Liver (tissue), 9 donors: ENCODE measurements around the gene DNAJB6. TPM values are rescaled to one million over a fixed set of nuclear protein-coding genes. Genes with fewer than 3 reads are reported as not detected.

Experiments
- DNase-seq: peaks from one replicate; pipeline ENCODE4 v3.0.0-alpha.2; 2017; ENCODE audit warnings: low spot score
- H3K27ac ChIP-seq, 2 donors: one replicate each; pipeline ENCODE4 v1.7.0; 2013; ENCODE audit warnings: inconsistent platforms in 2 of 2, low read length in 2 of 2, control low read depth in 1 of 2, low read depth in 1 of 2, mild to moderate bottlenecking in 1 of 2
- H3K27me3 ChIP-seq, 4 donors: one replicate each; pipeline versions ENCODE4 v1.6.1 to v1.7.0; 2013; ENCODE audit warnings: low read length in 3 of 4, inconsistent platforms in 1 of 4, mild to moderate bottlenecking in 1 of 4, moderate library complexity in 1 of 4; ENCODE audit not compliant: control insufficient read depth in 4 of 4, insufficient read depth in 4 of 4
- H3K36me3 ChIP-seq, 4 donors: one replicate each; pipeline versions ENCODE4 v1.6.1 to v1.7.0; 2013; ENCODE audit warnings: low read length in 3 of 4, mild to moderate bottlenecking in 3 of 4, low read depth in 1 of 4, moderate library complexity in 1 of 4; ENCODE audit not compliant: control insufficient read depth in 4 of 4, insufficient read depth in 3 of 4
- H3K4me1 ChIP-seq, 4 donors: one replicate each; pipeline versions ENCODE4 v1.6.1 to v1.7.0; 2013; ENCODE audit warnings: low read length in 3 of 4, mild to moderate bottlenecking in 3 of 4, moderate library complexity in 1 of 4; ENCODE audit not compliant: control insufficient read depth in 4 of 4, insufficient read depth in 4 of 4
- H3K4me3 ChIP-seq, 3 donors: one replicate each; pipeline versions ENCODE4 v1.6.1 to v1.7.0; 2013; ENCODE audit warnings: low read length in 3 of 3, control low read depth in 1 of 3, low read depth in 1 of 3, mild to moderate bottlenecking in 1 of 3
- H3K9ac ChIP-seq, 2 donors: one replicate each; pipeline ENCODE4 v1.7.0; 2013; ENCODE audit warnings: low read length in 2 of 2, mild to moderate bottlenecking in 2 of 2, moderate library complexity in 2 of 2, control low read depth in 1 of 2, low read depth in 1 of 2
- H3K9me3 ChIP-seq, 4 donors: one replicate each; pipeline versions ENCODE4 v1.6.1 to v1.7.0; 2013; ENCODE audit warnings: low read length in 3 of 4; ENCODE audit not compliant: control insufficient read depth in 4 of 4
- ATF3 ChIP-seq: IDR thresholded peaks from 2 replicates; pipeline ENCODE4 v1.6.1; 2016; ENCODE audit warnings: antibody characterized with exemption
- EGR1 ChIP-seq, 2 donors: IDR thresholded peaks; 2 replicates each; pipeline ENCODE4 v1.6.1; 2016 to 2018; ENCODE audit warnings: antibody characterized with exemption in 2 of 2, low read depth in 2 of 2
- FOXA1 ChIP-seq: IDR thresholded peaks from 2 replicates; pipeline ENCODE4 v1.6.1; 2016; ENCODE audit warnings: antibody characterized with exemption
- FOXA2 ChIP-seq: IDR thresholded peaks from 2 replicates; pipeline ENCODE4 v1.6.1; 2016; ENCODE audit warnings: antibody characterized with exemption
- GABPA ChIP-seq, 2 donors: IDR thresholded peaks in 1 of 2; conservative IDR thresholded peaks in 1 of 2; 2 replicates each; pipeline ENCODE4 v1.6.1; 2016; ENCODE audit warnings: antibody characterized with exemption in 2 of 2, mild to moderate bottlenecking in 1 of 2, moderate library complexity in 1 of 2
- HNF4A ChIP-seq, 2 donors: conservative IDR thresholded peaks; 2 replicates each; pipeline ENCODE4 v1.6.1; 2016; ENCODE audit warnings: antibody characterized with exemption in 2 of 2, mild to moderate bottlenecking in 2 of 2
- MAX ChIP-seq: IDR thresholded peaks from 2 replicates; pipeline ENCODE4 v1.6.1; 2016; ENCODE audit warnings: antibody characterized with exemption
- RAD21 ChIP-seq, 2 donors: IDR thresholded peaks; 2 replicates each; pipeline ENCODE4 v1.6.1; 2016; ENCODE audit warnings: antibody characterized with exemption in 2 of 2, mild to moderate bottlenecking in 2 of 2
- REST ChIP-seq: IDR thresholded peaks from 2 replicates; pipeline ENCODE4 v1.6.1; 2016; ENCODE audit warnings: antibody characterized with exemption, mild to moderate bottlenecking
- RXRA ChIP-seq, 2 donors: IDR thresholded peaks; 2 replicates each; pipeline ENCODE4 v1.6.1; 2017 to 2018; ENCODE audit warnings: antibody characterized with exemption in 2 of 2, mild to moderate bottlenecking in 1 of 2
- SP1 ChIP-seq: IDR thresholded peaks from 2 replicates; pipeline ENCODE4 v1.6.1; 2018; ENCODE audit warnings: antibody characterized with exemption, mild to moderate bottlenecking
- ZBTB33 ChIP-seq: IDR thresholded peaks from 2 replicates; pipeline ENCODE4 v1.6.1; 2016; ENCODE audit warnings: antibody characterized with exemption
- WGBS: extraction: QIAGEN DNeasy Blood & Tissue Kit; methylation state at CpG from one replicate; pipeline ENCODE4 v1.1.7; 2013; 5-methylcytosine and 5-hydroxymethylcytosine counted together
- polyA plus RNA-seq, 2 donors: library from polyadenylated mRNA; stranded (reverse) in 1 of 2; unstranded in 1 of 2; fragments of 200-250 nt in 1 of 2; fragments of >200 nt in 1 of 2; fragmentation: Nextera tagmentation in 1 of 2; extraction: Ambion mirVana in 1 of 2; gene quantifications; one replicate each; pipeline versions ENCODE4 v1.2.1 to v1.2.3, GENCODE V29; 2013 to 2015
- total RNA-seq, 2 donors: library from RNA; depleted of rRNA; stranded (reverse); fragments of >200 nt; gene quantifications; one replicate each; pipeline ENCODE4 v1.2.3, GENCODE V29; 2014
- donor health status: healthy.
- donor health status: healthy.
- donor health status: healthy.
- donor health status: healthy.
- donor health status: healthy.

The DNAJB6 gene
- total and polyA plus RNA-seq, 4 donors = 26.5 to 46.6 (median 42.4) TPM

GRCh38 chr7:157466867-157467261, 130.1 kb downstream of the DNAJB6 start:
- Histone ChIP-seq H3K9me3 (no peaks in the 10 kb centered on the region), H3K4me3 (no peak overlapping the region), H3K27ac (no peak overlapping the region), H3K9ac (no peak overlapping the region), H3K27me3 (no peaks in the 10 kb centered on the region), H3K4me1 (no peaks in the 10 kb centered on the region), H3K36me3 (no peaks in the 10 kb centered on the region)
- WGBS = 78% methylated on average over 12 of the region's 12 CpGs
- TF ChIP-seq FOXA1 (no peak), ATF3 (no peak), RXRA (IDR thresholded peaks at IDR 0.05) (no peak), ZBTB33 (no peak), GABPA (IDR thresholded peaks at IDR 0.05 in 1 of 2, conservative IDR thresholded peaks at IDR 0.05 in 1 of 2) (no peak), REST (no peak), MAX (no peak), RAD21 (IDR thresholded peaks at IDR 0.05) (no peak), FOXA2 (no peak), EGR1 (IDR thresholded peaks at IDR 0.05; ENCODE audit: low read depth in 2 of 2) (no peak), SP1 (no peak), HNF4A (conservative IDR thresholded peaks at IDR 0.05) (no peak)
- DNase-seq = no peak

Other genes starting within 250 kb of the DNAJB6 start
- 10 to 100 TPM; 46.6 to 61.8 TPM for gene UBE3C, start 198.1 kb upstream of the DNAJB6 start, total RNA-seq
- 10 to 100 TPM; 10.3 to 21.3 TPM for gene UBE3C, start 198.1 kb upstream of the DNAJB6 start, polyA plus RNA-seq